GF-D8 (cell line): ENCODE measurements around the gene UFSP1.

Source experiments
- DNase-seq: peaks from one replicate; lab custom pipeline; 2025; lab: John Stamatoyannopoulos, UW

Gene UFSP1

DNA sequence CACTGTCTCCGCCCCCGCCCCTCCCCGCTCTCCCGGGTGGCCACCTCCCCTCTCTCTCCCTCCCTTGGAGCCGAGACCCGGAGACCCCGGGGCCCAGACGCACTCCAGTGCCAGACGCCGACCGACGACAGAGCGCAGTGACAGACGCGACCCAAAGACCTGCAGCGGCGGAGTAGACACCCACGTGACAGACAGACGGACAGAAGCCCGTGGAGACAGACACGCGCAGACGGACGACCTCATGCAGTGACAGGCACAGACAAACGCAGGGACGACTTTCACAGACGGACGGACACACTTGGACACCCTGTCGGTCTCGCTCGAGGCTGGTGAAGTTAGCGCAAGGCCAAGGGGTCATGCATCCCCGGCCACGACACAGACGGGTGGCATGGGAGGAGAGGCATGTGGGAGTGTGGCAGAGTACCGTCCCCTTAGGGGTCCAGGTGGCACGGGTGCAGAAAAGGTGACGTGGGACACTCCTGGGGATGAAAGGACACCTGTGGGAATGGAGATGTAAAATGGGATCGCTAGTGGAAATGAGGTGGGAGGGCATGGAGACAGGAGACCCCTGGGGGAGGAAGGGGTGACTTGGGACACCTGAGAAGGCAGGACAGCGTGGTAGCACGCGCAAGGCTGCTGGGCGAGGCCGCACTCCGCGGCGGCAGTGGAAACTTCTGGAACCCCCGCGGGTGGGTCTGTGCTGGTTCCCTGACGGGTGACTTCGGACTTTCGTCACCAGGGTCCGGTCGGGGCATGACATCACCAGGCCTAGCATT lies 6.6 kb upstream of the UFSP1 start:
- DNase-seq: no peak

DNA sequence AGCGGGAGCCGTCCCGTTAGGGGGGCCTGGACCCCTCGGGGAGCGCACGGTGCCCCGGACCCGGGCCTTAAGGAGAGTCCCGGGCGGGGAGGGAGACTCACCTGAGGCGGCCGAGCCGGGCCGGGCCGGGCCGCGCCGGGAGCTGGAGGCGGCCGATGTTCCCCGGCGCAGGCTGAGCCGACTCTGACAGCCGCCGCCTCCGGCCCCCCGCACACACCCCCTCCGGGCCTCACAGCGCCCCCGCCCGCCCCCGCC lies 6.1 kb upstream of the UFSP1 start, which contains the start of gene ACHE:
TSS of gene ACHE (minus strand) at position 188 of the 255 bp plus-strand sequence. CDS start 1,656 bp downstream, outside the sequence.
- DNase-seq: no peak

DNA sequence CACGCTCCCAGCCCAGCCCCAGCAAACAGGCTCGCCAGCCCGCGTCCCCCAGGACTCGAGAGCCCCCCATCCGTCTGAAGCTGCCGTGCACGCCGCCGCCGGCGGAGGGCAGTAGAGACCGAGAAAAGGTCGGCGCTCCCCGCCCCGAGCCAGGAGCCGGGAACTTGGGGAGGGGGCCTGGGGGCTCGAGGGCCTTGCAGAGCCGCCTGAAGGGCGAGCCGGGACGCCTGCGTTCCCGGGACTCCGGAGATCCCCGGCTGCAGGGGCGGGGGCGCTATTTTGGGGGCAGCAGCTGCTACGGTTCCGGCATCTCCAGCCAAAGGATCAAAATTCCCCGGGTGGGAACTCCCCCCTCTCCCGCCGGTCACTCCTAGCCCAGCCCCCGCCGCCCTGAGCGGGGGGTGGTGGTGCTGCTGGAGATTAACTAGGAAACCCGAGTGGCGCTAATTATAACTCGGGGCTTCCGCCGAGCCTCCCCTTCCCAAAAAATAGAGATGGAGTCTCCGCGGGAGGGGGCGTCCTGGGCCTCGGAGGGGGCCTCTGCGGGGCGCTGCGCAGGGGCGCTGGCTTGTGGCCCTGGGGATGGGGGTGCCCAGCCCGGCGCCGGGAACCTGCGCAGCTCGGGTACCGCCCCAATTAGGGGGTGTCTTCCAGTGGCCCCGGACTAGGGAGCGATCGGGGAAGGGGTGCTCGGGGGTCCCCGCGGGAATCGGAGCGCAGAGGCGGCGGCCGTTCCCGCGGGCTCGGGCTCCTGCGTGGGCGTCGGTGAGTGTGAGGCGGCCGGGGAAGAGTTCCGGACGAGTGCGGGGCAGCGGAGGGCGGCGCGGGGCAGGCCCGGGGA lies 5.6 kb upstream of the UFSP1 start:
- DNase-seq: no peak

DNA sequence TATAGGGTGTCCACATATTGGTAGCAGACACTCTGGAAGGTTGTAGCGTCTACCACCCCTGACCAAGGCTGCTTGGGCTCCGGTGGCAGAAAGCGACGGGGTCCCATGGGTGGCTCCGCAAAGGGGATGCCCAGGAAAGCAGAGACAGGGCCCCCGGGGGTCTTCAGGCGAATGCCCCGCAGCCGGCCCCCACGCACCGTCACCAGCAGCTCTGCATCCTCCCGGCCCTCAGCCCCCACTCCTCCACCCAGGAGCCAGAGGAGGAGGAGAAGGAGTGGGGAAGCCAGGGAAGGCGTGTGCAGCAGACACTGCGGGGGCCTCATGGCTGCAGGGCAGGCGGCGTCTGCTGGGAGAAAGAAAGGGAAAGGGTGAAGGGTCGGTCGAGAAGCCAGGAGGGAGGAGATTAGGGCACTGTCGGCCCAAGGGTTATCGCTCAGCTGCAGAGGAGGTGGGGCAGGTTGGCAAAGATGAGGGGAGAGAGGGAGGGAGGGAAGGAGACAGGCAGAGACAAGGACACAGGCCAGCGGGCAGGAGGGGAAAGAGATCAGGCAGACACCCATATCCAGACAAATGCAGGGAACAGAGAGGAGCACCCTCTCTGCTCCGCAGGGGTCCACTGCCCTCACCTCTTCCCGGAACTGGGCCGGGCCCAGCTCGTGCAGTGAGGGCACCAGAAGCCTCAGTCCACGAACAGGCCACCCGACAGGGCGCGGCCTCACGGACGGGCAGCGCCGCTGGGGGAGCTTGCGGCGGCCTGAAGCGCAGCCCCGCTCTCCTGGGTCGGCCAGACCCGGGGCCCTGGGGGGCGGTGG lies 4.6 kb upstream of the UFSP1 start:
- no peak for DNase-seq

DNA sequence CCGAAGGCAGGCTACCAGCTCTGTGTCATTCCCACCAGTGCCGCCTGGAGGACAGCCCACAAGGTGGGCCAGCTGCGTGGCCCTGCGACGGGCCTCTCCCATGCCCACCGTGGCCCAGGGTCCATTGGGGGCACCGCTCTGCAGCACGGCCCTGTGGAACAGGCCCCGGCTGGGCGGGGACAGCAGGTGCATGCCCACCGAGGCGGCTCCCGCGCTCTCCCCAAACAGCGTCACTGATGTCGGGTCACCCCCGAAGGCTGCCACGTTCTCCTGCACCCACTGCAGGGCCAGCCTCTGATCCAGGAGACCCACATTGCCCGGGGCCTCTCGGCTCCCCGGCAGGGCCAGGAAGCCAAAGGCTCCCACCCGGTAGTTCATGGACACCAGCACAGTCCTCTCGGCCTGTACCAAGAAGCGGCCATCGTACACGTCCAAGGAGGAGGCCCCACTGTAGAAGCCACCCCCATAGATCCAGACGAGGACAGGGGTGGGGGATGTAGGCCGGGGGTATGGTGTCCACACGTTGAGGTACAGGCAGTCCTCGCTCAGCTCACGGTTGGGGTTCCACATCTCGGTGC lies 3.9 kb upstream of the UFSP1 start:
- no peak for DNase-seq

GRCh38 chr7:100892364-100893317 lies 3.1 kb upstream of the UFSP1 start:
- no peak for DNase-seq

DNA sequence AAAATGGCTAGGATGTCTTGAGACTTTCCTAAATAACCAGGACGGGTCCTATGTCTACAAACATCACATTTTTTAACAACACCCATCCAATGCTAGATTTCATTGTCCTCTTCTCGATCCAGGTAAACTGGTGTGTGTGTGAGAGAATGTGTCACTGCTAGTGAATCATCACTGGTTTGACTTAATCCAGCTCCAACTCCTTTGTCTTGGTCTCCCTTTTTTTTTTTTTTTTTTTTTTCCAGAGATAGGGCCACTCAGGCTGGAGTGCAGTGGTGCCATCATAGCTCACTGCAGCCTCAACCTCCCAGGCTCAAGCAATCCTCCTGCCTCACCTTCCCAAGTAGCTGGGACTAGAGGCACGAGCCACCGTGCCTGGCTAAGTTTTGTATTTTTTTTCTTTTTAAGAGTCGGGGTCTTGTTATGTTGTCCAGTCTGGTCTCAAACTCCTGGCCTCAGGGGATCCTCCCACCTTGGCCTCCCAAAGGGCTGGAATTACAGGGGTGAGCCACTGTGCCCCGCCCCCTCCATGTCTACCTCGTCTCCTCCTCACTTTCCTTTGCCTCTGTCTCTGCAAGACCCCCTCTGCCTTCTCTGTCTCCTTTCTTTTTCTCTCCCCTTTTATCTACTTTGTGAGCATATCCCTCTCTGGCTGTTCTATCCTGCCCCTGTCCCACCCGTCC lies 2.2 kb upstream of the UFSP1 start:
- DNase-seq: no peak

- no peak for DNase-seq
These were observed 1.4 kb upstream of the UFSP1 start for GRCh38 chr7:100890653-100891567.

DNA sequence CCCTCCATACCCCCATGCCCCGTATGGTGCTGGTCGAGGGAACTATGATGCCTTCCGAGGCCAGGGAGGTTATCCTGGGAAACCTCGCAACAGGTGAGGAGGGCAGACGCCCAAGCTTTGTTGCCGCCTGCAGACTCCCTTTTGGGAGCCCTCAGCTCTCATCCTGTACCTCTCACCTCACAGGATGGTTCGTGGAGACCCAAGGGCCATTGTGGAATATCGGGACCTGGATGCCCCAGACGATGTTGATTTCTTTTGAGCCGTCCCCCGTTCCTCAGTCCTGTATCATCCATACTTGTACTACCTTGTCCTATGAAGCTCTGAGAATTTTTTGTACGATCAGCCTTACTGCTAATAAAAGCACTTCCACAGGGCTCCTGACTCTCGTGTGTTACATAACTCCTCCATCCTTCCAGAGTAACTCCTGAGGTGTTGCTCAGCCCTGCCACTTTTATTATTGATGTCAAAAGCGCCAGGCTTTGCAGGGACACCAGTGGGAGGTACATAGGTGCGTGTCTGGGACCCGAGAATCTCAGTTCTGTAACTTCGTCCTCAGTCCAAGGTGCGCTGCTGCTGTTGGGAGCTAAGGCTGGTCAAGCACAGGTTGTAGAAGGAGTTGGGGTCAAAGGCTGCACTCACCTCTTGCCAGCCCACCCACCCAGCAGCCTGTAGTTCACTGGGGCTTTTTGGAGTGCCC lies 1.1 kb downstream of the UFSP1 start:
- DNase-seq: no peak

- peak; percentile 79 for DNase-seq
These were observed 1.8 kb downstream of the UFSP1 start for GRCh38 chr7:100887516-100888290.

GRCh38 chr7:100886936-100887515 lies 2.5 kb downstream of the UFSP1 start:
- DNase-seq: no peak

- no peak for DNase-seq
These were observed 3.2 kb downstream of the UFSP1 start for GRCh38 chr7:100886142-100886935.

DNA sequence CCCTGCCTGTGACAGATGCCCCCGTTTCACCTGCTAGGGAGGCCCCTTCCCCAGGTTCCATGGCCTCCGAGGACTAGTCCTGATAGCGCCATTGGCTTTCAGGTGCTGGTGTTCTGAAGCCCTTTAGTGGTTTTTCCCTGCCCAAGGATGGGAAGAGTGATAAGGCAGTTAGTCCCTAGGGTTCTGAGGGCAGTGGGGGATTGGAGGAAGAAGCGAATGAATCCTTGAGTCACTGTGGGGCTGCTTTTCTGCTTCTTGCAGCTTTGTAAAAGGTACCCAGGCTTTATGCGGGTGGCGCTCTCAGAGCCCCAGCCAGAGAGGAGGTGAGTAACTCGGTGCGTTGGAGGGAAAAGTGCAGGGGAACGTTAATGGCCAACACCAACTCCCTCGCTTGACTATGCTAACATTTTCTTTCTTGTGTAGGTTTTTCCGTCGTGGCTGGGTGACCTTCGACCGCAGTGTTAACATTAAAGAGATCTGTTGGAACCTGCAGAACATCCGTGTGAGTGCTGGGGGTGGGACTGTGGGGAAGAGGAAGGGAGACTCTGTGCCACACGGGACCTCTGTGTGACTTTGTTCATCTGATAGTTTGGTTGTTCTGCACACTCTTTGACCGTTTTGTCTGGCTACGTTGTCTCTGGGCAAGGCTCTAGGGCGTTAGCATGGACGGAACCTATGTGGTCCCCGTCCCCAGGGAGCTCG lies 3.9 kb downstream of the UFSP1 start:
- DNase-seq: no peak

DNA sequence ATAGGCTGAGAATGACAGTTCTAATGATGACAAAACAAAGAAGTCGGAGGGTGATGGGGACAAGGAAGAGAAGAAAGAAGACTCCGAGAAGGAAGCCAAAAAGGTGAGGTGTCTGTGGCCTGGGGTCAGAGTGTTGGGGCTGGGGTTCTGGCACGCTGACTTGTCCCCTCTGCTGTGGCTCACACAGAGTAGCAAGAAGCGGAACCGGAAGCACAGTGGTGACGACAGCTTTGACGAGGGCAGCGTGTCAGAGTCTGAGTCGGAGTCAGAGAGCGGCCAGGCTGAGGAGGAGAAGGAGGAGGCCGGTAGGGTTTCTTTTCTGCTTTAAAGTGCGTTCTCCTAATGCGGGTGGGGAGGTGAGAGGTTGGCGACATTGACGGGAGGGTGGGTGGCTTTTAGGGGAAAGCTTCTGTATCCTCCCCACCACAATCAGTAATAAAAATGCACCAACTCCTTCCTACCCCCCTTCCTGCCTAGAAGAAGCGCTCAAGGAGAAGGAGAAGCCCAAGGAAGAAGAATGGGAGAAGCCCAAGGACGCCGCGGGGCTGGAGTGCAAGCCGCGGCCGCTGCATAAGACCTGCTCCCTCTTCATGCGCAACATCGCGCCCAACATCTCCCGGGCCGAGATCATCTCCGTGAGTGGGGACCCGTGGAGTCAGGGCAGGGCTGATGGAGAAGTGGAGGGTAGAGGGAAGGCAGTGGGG lies 4.6 kb downstream of the UFSP1 start:
- DNase-seq: no peak

DNA sequence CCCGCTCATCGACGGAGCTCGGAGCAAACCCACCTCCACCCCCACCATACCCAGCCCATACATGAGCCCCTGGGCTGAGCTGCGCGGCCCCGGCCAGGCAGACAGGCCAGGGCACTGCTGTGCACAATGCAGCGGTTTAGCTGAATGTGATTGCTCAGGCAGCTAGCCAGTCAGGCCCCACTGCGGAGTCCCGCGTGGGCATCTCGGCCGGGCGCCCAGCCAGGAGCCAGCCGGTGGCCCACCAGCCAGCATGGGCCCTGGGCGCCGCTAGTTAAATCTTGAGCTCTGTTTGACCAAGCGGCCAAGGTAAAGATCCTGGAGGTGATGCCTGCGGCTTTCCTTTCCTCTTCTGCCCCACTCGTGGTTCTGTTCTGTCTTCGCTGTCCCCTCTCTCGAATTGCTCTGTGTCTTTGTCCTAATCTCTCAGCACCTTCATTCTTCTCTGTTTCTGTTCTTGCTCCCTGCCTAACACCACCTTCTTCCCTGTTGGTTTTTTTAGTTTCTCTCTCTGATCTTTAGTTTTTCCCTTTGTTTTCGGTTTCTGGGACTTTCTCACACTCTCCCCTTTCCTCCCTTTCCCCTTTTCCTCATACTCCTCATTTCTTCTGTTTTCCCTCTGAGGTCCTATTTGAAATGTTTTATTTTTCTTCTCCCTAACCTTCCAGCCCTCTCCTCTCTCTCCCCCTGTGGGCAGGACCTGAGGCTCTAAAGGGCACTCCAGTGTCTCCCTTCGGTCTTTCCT lies 6.6 kb downstream of the UFSP1 start:
- no peak for DNase-seq
